HG03095 (cell line): ENCODE data around the gene ACO1.

Source experiments
- ATAC-seq: cut with Tn5 transposase; IDR thresholded peaks from one replicate; pipeline ENCODE4 v1.9.1; 2021; ENCODE audit warnings: moderate library complexity; ENCODE audit not compliant: unreplicated experiment

The ACO1 gene

DNA sequence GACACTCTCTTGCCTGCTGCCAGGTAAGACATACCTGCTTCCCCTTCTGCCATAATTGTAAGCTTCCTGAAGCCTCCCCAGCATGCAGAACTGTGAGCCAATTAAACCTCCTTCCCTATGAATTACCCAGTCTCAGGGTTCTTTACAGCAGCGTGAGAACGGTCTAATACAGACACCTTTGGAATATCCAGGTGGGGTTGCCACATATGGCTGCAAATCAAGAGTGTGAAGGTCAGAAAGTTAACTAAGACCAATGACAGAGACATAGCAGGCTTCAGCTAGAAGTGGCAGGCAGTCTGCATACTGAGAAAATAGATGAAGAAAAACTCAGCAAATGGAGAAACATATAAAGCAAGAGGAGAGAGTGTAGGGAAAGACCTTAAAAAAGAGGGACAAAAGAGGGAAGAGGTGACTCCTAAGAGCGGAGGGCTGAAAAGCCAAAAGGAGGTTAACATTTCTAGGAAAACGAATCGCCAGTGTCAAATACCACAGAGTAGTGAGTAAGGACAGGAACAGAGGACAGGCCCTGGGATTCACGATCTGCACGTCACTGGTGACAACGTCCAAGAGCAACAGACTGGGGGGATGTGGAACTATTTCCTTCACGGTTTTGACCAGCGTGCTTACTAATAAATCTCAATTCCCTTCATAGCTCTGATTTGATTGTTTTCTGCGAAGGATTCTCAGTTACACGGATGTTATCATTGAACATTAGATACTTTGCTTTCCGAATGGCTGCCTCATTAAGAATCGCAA is 1.7 kb upstream of the ACO1 start:
- ATAC-seq: no peak

DNA sequence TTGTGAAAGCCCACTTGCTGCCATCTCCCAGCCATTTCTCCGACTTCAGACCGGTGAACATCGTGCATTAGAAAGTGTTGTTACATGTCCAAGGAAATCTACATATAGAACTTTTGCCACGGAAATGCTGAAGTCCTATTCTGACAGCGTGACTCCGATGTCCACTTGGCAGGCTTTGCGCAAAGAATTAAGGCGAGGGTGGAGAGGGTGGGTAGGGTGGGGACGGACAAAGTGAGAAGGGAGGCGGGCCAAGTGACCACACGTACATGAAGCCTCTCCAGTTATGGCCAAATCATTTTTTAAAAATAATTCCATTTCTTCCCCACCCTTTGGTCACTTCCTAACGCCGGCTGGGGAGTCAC is 460 bp upstream of the ACO1 start:
- no peak for ATAC-seq

DNA sequence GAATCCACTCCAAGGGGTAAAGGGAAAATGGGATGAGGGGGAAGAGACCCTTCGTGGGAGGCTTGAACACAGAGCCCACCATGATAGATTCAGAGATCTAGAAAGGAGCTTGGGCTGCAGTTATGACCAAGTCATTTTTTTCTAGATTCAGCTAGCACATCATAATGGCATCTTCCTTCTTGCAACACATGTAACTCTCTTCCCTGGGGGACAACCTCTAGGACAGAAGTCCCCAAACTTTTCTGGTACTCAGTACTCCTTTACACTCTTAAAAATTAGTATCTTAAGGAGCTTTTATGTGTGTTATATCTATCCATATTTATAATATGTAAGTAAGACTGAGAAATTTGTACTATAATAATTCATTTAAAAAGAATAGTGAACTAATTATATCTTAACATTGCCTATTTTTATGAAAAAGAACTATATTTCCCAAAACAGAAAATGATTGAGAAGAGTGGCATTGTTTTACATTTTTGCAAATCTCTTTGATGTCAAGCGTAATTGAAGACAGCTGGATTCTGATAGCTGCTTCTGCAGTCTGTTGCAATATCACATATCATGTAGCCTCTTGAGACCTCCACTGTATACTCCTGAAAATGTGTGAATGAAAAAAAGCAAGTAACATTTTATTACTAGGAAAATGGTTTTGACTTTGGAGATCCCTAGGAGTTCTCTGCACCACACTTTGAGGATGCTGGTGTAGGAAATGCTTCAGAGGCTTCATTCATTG is 875 bp downstream of the ACO1 start:
- no peak for ATAC-seq

DNA sequence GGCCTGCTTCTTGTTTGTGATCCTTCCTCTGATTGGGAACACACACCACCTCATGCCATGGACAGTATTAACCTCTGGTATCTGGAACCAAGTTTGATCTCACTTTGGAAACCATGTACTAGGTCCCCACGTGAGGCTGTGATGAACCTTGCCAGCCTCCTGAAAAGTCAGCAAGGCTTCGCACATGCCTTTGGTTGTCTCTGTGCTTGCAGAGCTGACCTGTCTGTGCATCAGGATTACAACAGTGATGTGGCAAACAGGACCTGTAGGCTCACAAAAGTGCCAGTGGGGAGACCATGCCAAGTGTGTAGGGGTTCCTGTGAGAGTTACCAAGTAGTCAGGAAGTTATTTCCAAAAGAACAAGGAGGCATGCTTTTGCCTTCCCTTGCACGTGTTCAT is 1.4 kb downstream of the ACO1 start:
- ATAC-seq: no peak

DNA sequence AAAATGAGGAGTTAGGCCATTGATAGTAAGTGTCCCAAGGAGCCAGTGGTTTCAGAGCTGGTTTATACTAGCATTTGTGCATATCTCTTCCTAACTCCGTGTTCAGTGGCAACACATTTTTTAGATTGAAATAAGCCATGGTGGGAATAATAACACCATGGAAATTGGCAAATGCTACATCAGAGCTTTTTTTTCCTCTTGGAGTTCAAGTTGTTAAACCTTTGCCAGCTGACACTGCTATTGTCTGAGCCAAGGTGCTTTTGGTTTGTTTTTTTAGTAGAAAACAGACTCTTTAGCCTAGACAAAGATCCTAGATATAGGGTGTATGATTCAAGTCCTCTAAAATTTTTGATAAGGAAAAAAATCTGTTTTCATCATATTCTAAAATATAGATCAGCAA is 2.8 kb downstream of the ACO1 start:
- no peak for ATAC-seq

DNA sequence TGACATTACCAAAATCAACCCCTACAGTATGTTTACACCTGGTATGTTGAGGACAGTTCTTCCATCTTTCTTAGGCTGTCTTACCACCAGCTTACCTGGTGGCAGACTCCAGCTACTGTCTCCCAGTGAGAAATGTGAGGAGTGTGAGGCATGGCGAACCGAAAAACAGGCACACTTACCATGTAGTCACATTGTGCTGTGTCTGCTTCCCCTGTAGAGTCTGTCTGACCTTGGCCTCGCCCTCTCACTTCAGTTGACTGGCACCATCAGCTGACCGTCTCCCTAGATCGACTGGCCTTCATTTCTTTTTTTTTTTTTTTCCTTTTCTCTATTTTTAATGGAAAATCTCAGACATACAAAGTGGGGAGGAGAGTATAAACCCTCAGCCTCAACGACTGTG is 4.9 kb downstream of the ACO1 start:
- ATAC-seq: no peak

DNA sequence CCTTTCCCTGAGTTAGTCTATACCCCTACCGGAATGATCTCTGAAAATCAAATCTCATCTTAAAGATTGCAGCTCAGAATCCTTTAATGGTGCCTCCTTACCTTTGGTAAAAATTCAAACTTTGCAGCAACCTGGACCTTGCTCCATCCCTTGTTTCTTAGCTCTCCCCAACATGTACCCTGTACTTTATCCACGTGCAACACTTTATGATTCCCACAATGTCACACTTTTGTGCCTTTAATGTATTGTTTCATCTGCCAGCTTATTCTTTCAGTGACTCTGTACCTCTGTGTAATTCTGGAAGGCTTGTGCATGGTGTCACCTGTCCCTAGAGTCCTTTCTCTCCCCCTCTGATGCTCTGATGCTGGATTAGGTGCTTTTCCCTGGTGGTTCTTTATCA is 9.5 kb downstream of the ACO1 start:
- no peak for ATAC-seq

DNA sequence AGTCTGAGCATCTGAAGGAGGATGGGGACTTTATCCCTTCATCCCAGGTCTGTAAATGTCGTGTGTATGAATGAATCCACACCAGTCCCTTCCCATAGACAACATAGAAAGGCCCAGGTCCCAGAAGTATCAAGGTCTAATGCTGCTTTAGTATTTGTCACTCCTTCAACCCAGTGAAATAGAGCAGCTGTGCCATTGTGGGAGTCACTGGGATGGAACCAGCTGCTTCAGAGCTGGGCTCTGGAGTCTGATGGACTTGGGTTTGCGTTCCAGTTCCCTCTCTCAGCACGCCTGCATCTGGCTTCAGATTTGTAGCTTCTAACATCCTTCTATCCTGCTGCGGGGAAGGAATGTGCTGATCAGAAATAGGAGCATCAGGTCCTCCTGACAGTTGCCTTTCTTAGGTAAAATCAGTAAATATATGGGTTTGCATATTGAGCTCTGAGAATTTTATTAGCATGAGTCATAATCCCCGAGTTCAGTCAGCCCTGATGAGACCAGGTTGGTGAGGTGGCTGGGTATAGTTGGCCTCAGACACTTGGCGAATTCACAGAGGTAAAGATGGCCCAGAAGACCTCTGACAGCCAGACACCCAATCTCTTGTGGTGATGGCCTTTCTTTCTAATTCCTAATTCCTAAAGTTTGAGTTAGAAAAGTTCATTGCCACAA is 10.1 kb downstream of the ACO1 start:
- no peak for ATAC-seq

DNA sequence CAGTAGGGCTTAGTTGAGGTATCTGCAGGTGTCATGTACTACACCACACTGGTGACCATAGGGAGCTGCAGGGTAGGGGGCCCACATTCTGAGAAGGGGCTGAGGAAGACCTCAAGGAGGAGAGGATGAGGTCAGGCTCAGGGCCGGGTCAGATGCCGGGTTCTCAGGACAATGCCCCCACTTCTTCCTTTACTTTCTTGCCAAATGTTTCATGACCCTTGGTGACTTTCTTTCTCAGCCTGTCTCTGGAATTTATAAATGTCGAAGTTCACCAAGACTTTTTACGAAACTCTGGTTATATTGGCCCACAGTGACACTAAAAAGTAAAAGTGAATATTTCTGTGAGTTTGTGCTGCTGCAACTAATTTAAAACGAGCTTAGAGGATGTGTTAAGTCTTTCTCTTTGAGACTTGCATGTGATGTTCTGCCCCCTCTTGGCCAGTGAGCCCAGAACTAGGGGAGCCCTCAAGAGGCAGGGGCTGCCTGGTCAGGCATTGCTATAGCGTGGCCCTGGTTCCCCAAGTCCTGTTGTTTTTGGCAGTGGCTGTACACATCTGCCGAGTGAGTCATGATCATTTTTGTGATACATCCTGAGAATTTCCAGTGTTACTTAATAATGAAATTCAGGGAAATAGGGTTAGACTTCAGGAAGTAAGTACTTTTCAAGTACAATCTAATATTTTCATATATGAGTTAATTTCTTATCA is 11.2 kb downstream of the ACO1 start:
- ATAC-seq: no peak

DNA sequence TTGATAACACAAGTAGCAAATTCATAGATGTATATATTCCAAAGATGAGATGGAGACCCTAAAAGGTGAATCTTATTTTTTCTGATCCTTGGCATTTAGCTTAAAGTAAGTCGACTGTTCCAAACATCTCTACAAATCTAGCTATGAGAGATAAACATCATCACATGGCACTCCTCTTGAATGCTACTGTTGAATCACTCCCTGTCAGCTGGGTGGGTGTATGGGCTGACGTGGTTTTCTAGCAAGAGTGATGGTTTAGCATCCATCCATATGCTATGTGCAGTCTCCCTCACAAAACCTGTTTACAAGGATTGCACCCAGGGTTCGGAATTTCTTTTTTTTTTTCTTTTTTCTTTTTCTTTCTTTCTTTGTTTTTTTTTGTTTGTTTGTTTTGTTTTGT is 13.8 kb downstream of the ACO1 start:
- no peak for ATAC-seq

DNA sequence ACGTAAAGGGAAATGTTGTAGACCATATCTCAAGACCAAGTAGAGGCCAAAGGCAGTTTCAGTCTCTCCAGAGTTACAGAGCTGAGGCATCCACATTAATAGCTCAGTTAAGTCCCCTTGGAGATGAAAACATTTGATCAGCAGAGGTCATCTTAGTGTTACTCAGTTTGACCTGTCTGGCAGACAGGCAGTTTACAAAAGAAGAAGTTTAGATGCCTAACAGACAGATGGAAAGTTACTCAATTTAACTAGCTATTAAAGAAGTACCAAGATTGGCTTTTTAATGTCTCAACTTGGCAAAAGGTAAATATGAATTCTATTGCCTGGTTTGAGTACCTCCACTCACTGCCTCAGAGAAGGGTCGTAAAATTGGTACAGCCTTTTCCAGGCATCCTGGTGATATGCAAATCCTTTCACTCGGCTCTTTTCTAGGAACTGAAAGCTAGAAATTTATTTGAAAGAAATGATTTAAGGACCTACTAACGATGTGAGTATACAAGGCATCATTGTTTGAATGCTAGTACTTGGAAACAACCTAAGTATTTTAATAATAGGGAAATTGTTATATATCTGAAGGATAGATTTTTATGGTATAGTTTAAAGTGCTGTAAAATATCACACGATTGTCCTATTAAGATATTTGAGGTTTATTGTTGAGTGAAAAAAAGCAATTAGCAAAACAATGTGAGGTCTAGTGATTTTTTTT is 14.8 kb downstream of the ACO1 start:
- ATAC-seq: no peak

DNA sequence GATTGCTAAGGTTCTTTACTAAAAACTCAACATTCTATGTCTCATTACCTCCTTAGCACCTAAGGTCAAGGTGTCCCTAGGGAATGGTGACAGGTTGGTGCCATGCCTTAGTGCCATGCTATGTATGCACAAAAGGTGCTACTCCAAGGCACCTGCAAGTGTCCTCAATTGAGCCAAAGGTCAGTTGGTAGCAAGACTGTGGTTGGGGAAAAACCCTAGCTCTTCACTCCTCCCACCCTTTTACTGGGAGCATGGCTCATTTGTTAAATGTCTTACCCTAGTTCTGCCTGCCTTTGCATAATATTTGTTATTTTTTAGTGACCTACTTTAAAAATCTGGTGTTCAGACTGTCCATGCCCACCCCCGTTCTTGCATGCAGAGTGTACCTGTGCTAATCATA is 17.0 kb downstream of the ACO1 start:
- ATAC-seq: no peak

DNA sequence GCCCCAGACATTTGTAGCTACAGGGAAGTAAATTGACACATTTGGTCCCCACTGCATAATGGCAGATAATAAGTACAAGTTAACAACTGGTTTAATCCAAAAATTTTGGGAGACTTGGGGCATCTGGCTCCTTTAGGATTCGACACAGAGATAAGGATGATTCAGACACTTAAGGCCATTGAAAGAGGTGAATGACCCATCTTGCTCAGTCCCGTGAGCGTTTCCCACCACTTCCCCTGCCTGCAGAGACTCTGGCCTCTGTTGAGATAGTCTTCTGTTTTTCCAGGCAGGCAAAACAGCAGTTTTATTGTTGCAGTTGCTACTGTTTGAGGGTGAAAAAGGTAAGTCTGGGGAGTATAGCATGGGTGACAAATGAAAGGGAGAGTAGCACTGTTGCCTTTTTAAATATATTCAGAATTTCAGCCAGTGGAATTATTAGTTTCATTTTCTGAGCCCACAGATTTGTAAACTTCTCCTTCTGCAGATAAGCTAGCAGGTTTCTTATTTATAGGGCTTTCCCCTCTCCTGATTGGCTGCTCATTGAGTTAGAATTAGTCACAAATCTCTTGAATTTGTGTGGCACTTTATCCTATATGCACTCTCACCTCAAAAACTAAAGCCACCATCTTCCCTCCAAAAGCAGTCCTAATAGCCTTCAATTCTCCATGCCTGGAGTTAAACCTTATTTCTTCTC is 19.3 kb downstream of the ACO1 start:
- ATAC-seq: no peak

DNA sequence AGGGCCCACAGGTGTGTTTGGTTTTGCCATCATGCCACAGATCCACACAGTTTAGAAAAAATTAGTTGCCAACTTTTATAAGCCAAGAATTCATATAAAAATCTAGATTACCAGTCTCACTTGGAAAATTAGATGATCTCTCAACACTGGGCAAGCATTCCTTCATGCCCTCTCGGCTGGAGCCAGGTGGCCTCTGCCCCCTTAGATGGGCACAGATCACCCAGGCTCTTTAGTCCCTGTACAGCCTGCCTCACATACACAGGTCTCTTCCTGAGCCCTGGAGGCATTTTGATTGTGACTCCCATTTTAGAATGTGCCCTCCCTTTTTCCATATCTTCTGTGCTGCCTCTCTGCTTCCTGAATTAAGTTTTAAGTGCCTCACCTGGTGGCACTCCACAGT is 20.0 kb downstream of the ACO1 start:
- no peak for ATAC-seq

DNA sequence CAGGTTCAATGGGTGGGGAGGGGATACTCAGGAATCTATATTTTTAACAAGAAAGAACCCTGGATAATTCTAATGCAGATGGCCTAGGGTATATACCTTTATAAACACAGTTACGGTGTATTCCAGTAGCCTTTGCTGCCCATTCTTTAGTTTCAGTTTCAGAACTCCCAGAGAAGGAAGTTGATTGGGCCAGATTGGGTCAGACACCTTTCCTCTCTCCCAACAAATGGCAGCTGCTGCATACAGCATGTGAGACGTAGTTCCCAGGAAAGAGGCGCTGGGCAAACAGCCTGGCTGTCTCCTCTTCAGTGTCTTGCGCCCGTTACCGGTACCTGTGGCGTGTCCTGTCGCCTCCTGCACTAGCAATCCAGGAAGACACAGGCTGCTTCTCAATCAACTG is 20.4 kb downstream of the ACO1 start:
- no peak for ATAC-seq

DNA sequence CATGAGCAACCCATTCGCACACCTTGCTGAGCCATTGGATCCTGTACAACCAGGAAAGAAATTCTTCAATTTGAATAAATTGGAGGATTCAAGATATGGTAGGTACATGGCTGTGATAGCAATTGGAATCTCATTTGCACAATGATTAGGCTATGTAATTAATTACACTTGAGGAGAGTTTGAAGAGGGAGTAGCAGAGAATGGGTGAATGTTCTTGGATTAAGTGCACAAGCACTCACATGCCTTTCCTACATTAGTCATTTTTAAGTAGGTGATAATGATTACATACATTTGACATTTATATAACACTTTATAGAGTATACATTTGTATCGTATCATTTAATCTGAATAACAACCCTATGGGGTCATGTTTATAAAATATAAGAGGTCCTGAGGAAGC is 21.1 kb downstream of the ACO1 start:
- ATAC-seq: no peak

DNA sequence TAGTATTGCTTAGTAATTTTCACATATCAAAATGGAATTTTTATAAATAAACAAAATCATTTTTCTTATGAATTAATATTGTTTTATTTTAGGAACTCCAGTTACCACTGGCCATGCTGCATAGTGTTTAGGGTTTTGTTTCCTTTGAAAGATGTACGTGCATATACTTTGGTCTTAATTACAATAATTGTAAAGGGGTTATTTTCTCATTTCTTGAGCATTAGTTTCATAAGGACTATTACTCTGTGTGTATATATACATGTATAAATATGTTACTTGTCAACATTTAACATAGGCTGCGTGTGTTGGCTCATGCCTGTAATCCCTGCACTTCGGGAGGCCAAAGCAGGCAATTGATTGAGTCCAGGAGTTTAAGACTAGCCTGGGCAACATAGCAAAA is 21.6 kb downstream of the ACO1 start:
- ATAC-seq: no peak

DNA sequence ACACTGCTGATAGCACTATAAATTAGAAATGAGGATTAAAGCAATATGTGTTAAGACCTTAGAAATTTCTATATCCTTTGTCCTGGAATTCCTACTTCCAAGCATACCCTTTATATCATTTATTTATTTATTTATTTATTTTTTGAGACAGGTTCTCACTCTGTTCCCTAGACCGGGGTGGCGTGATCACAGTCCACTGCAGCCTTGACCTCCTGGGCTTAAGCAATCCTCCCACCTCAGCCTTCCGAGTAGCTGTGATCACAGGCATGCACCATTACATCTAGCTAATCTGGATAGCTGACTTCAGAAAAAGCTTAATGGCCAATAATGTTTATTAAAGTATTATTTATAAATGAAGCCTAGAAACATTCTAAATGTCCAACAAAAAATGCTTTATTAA is 27.3 kb downstream of the ACO1 start:
- ATAC-seq: no peak

DNA sequence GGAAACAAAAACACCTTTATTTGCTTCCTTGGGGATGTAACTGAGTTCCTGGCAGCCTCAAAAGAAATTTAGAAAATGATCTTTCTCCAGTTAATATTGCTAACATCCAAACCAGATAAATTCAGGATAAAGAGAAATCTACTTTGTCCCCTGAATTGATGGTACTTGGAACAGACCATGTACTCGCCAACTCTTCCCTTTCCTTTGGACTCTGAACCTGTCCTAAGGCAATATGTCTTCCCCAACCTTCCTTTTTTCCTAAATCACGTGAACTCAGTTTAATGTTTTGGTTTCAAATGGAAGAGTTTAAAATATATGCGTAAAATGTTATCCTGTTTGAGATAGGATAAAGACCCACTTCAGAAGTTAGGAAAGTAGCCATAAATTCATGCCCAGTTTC is 28.0 kb downstream of the ACO1 start:
- ATAC-seq: no peak

DNA sequence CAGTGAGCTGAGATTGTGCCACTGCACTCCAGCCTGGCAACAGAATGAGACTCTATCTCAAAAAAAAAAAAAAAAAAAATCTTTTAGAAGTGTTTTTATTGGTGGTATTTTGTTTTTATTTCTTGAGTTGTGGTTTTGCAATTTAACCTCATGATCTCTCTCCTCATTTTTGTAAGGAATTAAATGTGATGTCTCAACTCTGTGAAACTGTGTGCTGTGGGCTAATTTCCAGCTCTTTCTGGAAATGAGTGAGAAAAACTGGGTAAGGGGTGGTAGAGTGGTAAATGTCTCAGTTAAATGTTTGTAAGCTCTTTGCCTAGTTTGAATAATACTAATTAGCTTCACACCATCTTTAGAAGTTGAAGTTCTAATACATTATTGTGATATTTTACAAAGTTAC is 29.0 kb downstream of the ACO1 start:
- ATAC-seq: no peak
